Measurements from ENCODE around the gene BRD4. TPM values are rescaled to one million over a fixed set of nuclear protein-coding genes. Genes with fewer than 3 reads are reported as not detected.

BRD4 gene
- total RNA-seq, 2 experiments from 2014 or later: 104 to 109 TPM

DNA sequence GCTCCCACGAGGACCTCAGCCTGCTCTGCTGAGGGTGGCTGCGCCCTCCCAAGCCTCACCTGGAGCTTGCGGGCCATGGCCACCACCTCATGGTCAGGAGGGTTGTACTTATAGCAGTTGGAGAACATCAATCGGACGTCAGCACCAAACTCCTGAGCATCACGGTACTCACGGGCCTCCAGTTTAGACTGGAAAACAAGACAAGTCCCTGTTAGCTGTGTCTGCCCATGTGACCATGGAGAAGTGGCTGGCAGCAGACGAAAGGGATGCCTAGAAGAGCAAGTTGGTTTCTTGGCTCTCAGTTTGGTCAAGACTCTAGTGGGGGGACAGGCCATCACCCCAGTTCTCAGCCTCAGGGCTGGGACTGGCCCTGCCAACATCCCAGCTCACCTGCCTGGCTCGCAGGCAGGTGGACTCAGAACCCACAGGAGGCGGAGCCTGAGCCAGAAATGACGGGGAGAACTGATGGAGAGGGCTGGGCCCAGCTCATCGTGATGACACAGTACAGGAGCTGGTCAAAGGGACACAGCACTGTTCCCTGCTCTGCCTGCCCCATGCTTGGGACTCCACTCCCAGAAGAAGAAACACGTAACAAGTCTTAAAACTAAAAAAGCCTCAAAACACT is 68.9 kb downstream of the BRD4 start:
- ChIA-PET CTCF (interaction anchor here (0.7 to 0.8 kb wide), 3 partner anchors 13 to 292 kb away, joined by 3 to 4 read pairs (median 3); no protein-coding TSS in a partner anchor), POLR2A (no interaction called here)

DNA sequence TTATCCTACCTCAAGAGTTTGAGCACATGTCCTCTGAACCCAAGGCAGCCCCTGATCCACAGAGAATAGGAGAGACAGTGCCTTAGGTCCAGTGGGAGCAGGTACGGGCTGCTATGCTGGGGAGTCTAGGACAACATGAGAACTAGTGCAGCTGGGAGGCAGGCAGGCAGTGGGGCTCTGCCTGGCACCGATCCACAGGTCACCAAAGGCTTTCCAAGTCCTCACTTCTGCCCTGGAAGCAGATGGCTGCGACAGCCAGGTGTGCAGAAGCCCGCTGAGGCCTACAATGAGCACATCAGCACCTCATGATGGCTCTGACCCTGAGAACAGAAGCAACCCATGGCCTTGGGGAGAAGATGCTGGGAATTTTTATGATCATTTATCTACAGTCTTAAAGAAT is 70.3 kb downstream of the BRD4 start:
- POLR2A ChIA-PET: no interaction called here
- CTCF ChIA-PET: interaction anchor here (1.0 kb wide), 1 partner anchor 170 kb away, joined by 6 read pairs; no protein-coding TSS in a partner anchor

GRCh38 chr19:15260939-15261338 is 71.4 kb downstream of the BRD4 start:
- CTCF ChIA-PET: no interaction called here
- POLR2A ChIA-PET: no interaction called here

- ChIA-PET CTCF (no interaction called here), POLR2A (no interaction called here)
Measured at GRCh38 chr19:15259907-15260306, 72.4 kb downstream of the BRD4 start.

GRCh38 chr19:15257782-15258181 is 74.6 kb downstream of the BRD4 start:
- ChIA-PET POLR2A (interaction anchor here (0.6 kb wide), 1 partner anchor 1995 kb away, joined by 3 read pairs; no protein-coding TSS in a partner anchor), CTCF (no interaction called here)

GRCh38 chr19:15256708-15257331 is 75.5 kb downstream of the BRD4 start:
- ChIA-PET CTCF (no interaction called here), POLR2A (interaction anchor here (0.6 kb wide), 1 partner anchor 95 kb away, joined by 6 read pairs; no protein-coding TSS in a partner anchor)

- ChIA-PET CTCF (no interaction called here), POLR2A (no interaction called here)
Measured at GRCh38 chr19:15255359-15255990, 76.9 kb downstream of the BRD4 start.

DNA sequence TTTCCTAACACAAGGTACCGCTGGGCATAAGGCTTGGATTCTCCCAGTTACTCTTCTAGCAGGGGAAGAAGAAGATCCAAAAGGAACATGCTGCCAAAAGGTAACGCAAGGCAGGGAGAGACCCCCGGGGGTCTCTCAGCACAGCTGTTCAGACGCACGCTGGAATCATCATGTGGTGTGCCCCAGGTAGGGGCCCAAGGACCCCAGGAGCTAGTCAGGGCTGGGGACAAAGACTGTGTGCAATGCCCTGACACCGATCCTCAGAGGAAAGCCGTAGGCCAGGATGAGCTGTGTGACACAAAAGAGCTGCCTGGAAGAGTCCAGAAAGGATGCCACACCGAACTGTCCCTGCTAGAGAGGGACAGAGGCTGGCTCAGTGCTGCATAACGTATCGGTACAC is 77.8 kb downstream of the BRD4 start:
- CTCF ChIA-PET: interaction anchor here (0.7 kb wide), 1 partner anchor 61 kb away, joined by 3 read pairs; no protein-coding TSS in a partner anchor
- POLR2A ChIA-PET: no interaction called here

- CTCF ChIA-PET: no interaction called here
- POLR2A ChIA-PET: no interaction called here
Measured at GRCh38 chr19:15253513-15253912, 78.8 kb downstream of the BRD4 start.

- ChIA-PET POLR2A (no interaction called here), CTCF (no interaction called here)
Measured at GRCh38 chr19:15253061-15253460, 79.3 kb downstream of the BRD4 start.

DNA sequence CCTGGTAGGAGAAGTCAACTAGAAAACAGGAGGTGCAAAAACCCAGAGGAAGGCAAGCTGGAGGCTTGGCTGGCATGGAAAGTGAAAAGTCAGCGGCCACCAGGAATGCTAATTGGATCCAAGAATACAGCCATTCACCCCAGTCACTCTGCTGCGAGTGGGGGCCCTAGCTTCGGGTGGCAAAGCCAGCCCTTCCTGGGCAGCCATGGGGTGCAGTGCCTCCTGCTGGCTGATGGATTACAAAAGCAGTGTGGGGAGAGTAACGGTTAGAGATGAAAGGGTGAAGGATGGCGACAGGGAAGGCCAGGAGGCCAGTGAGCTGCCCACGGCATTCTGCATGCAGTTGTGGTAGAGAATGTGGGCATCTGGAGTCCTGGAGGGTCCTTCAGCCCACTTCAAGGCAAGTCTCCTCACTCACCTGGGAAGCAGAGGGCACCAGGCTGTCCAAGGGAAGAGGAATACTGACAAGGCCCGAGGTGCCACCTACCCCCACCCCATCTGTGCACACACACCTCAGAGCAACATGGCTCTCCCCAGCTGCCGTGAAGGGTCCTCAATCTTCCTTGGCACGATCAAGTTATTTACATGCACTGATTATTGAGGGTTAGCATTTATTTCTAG is 79.8 kb downstream of the BRD4 start:
- POLR2A ChIA-PET: no interaction called here
- CTCF ChIA-PET: no interaction called here

DNA sequence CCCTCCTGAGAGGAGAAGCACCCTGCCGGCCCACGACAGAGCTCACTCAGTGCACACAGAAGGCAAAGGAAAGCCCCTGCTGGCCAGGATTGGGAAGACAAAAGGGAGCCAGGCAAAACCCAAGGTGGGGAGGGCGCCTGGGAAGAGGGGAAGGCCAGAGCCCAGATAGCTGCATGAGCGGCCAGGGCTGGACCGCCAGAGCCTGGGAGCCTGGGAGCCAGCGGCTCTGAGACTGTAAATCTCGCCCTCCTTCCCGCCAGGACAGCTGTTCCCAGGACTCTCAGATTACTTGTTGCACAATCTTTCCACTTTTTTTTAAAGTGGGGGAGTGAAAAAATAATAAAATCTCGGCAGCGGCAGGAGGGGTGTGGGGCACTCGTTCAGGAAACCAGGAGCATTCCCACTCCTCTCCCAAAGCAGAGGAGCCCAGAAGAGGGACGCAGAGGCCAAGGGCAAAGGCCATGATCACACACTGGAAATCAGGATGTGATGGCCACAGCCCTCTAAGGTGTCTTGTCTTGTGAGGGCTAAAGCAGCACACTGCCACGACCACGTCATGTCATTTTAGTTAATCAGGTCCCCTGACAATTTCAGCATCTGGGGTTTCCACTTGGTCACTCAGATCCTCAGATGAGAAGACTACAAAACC is 80.5 kb downstream of the BRD4 start:
- ChIA-PET CTCF (no interaction called here), POLR2A (no interaction called here)

- POLR2A ChIA-PET: no interaction called here
- CTCF ChIA-PET: interaction anchor here (0.6 kb wide), 1 partner anchor 12 kb away, joined by 3 read pairs; no protein-coding TSS in a partner anchor
Measured at GRCh38 chr19:15251010-15251748, 81.2 kb downstream of the BRD4 start.

GRCh38 chr19:15250640-15250993 is 81.7 kb downstream of the BRD4 start:
- POLR2A ChIA-PET: no interaction called here
- CTCF ChIA-PET: interaction anchor here (0.6 kb wide), 1 partner anchor 13 kb away, joined by 3 read pairs; no protein-coding TSS in a partner anchor

GRCh38 chr19:15249972-15250639 is 82.2 kb downstream of the BRD4 start:
- CTCF ChIA-PET: interaction anchor here (0.6 kb wide), 1 partner anchor 20 kb away, joined by 3 read pairs; no protein-coding TSS in a partner anchor
- POLR2A ChIA-PET: no interaction called here

- ChIA-PET POLR2A (no interaction called here), CTCF (interaction anchor here (0.6 kb wide), 1 partner anchor 20 kb away, joined by 3 read pairs; no protein-coding TSS in a partner anchor)
Measured at GRCh38 chr19:15249528-15249874, 82.8 kb downstream of the BRD4 start.

DNA sequence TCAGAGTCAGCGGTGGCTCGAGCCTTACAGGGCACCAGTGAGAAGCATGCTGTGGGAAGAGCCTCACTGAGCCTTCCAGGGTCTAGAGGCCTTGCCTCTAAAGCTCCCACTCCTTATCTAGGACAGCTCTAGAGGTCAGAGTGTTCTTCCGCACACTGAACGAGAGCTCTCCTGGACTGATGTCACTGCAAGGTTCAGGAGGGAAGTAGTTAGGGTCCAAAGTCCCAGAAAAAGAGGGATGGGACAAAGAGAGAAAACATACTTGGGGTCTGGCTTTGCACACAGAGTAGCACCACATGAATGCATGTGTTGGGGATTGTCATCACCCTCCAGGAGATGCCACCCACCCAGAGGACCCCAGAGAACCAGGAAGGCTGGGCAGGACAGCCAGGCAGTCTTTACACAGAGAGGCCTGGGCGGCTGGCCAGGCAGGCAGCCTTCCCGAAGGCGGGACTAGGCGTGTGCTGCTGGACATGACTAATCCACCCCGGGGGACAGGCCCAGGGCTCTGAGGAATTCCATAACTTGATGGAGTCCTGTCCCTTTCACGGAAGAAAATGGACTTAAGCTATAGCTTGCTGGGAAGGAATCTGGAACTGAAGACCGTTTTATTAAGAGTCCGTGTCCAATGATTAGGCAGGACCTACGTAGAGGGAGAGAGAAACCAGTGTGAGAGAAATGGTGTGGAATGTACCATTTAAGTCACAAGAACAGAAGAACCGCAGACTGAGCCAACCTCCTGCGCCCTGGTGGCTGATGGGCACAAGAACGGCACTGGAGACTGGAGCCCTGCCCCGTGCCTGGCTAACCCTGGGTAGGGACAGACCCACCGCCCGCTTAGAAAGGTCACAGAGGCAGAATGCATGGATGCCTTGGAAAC is 83.5 kb downstream of the BRD4 start:
- ChIA-PET CTCF (no interaction called here), POLR2A (no interaction called here)

DNA sequence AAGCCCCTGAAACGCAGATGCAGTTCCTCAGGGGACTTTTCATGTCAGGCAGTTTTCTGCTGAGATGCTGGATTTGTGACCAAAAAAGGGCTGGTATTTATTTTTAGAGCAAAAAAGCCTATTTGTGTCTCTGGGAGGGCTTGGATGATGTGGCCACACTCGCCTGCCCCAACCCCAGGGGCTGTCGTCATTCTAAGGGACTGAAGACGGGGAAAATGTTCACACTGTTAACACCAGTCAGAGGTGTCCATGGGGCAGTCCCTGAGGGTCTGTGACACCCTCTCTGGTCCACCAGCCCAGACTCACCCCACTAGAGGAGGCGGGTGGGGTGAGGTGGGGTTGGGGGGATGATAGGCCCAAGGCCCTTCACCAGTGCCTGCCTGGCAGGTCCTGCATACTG is 84.2 kb downstream of the BRD4 start:
- ChIA-PET CTCF (no interaction called here), POLR2A (no interaction called here)
